K562 treated with DMSO at 1 percent for 4 hours (cell line): ENCODE results near the gene SNORC. TPM values are rescaled to one million over a fixed set of nuclear protein-coding genes. Genes with fewer than 3 reads are reported as not detected.

Experiments used
- total RNA-seq: library from RNA; unstranded; fragments of 300-600 nt; gene quantifications from 2 replicates; pipeline ENCODE4 v1.2.3, GENCODE V29; 2022; ENCODE audit not compliant: insufficient read depth

SNORC gene
- total RNA-seq, result 12.4 and 15.9 TPM in 2 replicates

GRCh38 chr2:232870018-232870765, at the start of gene SNORC:
Gene SNORC (plus strand): TSS chr2:232870264. CDS start chr2:232870342, 78 bp downstream.

Other genes starting within 250 kb of the SNORC start
- 10.8 and 20.4 TPM in 2 replicates for gene EFHD1, start 236.7 kb upstream of the SNORC start, total RNA-seq
- 17.6 and 19.1 TPM in 2 replicates for gene GIGYF2, start 172.9 kb upstream of the SNORC start, total RNA-seq
- gene KCNJ13, start 93.7 kb upstream of the SNORC start, total RNA-seq, result not detected in 2 replicates
- gene NGEF, start 143.0 kb downstream of the SNORC start, total RNA-seq, result not detected in 2 replicates
- not detected in 2 replicates for gene NEU2, start 162.4 kb downstream of the SNORC start, total RNA-seq
- gene INPP5D, start 190.1 kb downstream of the SNORC start, total RNA-seq, result 7.2 and 21.6 TPM in 2 replicates